Measurements from ENCODE around the gene DCLK1.

The DCLK1 gene

GRCh38 chr13:35917942-35918645 lies 213.1 kb downstream of the DCLK1 start:
- in situ Hi-C loops (cut with HindIII; ENCODE audit: low sequenced_read_pairs), result no loop called here
- H3K4me3 ChIP-seq (ENCODE audit: low read depth, low read length), result no peak overlapping the region
- DNase-seq (ENCODE audit: low read depth), result no peak
- TF ChIP-seq CTCF (IDR thresholded peaks at IDR 0.05; ENCODE audit: low read depth, low read length, missing control alignments), result no peak

- no peak for TF ChIP-seq CTCF (IDR thresholded peaks at IDR 0.05; ENCODE audit: low read depth, low read length, missing control alignments)
- H3K4me3 ChIP-seq (ENCODE audit: low read depth, low read length), result no peak overlapping the region
- in situ Hi-C loops (cut with HindIII; ENCODE audit: low sequenced_read_pairs), result no loop called here
- DNase-seq (ENCODE audit: low read depth), result no peak
Observed at GRCh38 chr13:35917252-35917941, 213.8 kb downstream of the DCLK1 start.

GRCh38 chr13:35916146-35916545 lies 215.0 kb downstream of the DCLK1 start:
- in situ Hi-C loops (cut with HindIII; ENCODE audit: low sequenced_read_pairs), result no loop called here
- no peak for TF ChIP-seq CTCF (IDR thresholded peaks at IDR 0.05; ENCODE audit: low read depth, low read length, missing control alignments)
- DNase-seq (ENCODE audit: low read depth), result no peak
- H3K4me3 ChIP-seq (ENCODE audit: low read depth, low read length), result no peak overlapping the region

GRCh38 chr13:35914662-35915061 lies 216.5 kb downstream of the DCLK1 start:
- TF ChIP-seq CTCF (IDR thresholded peaks at IDR 0.05; ENCODE audit: low read depth, low read length, missing control alignments), result no peak
- in situ Hi-C loops (cut with HindIII; ENCODE audit: low sequenced_read_pairs), result no loop called here
- no peak overlapping the region for H3K4me3 ChIP-seq (ENCODE audit: low read depth, low read length)
- no peak for DNase-seq (ENCODE audit: low read depth)

- in situ Hi-C loops (cut with HindIII; ENCODE audit: low sequenced_read_pairs), result no loop called here
- TF ChIP-seq CTCF (IDR thresholded peaks at IDR 0.05; ENCODE audit: low read depth, low read length, missing control alignments), result no peak
- DNase-seq (ENCODE audit: low read depth), result no peak
- no peak overlapping the region for H3K4me3 ChIP-seq (ENCODE audit: low read depth, low read length)
Observed at GRCh38 chr13:35912841-35913240, 218.3 kb downstream of the DCLK1 start.

- in situ Hi-C loops (cut with HindIII; ENCODE audit: low sequenced_read_pairs), result no loop called here
- H3K4me3 ChIP-seq (ENCODE audit: low read depth, low read length), result no peak overlapping the region
- no peak for DNase-seq (ENCODE audit: low read depth)
- no peak for TF ChIP-seq CTCF (IDR thresholded peaks at IDR 0.05; ENCODE audit: low read depth, low read length, missing control alignments)
Observed at GRCh38 chr13:35909837-35910540, 221.2 kb downstream of the DCLK1 start.
